Keratinocyte (primary cell): ENCODE results near the gene LRP10.

Source experiments
- EZH2 ChIP-seq: IDR thresholded peaks from one replicate; pipeline ENCODE4 v1.6.1; 2012; ENCODE audit warnings: inconsistent platforms, mild to moderate bottlenecking, low read length, moderate library complexity
- TF ChIP-seq, protein P1 (sequence below), 3 experiments: IDR thresholded peaks in 1 of 3; conservative IDR thresholded peaks in 1 of 3; optimal IDR thresholded peaks in 1 of 3; 2 replicates in 2 of 3; 3 replicates in 1 of 3; pipeline versions ENCODE3 to v1.5.1; 2011; ENCODE audit warnings: low read length in 3 of 3, mild to moderate bottlenecking in 3 of 3, moderate library complexity in 2 of 3, control low read depth in 1 of 3, inconsistent platforms in 1 of 3; ENCODE audit not compliant: insufficient read depth in 2 of 3; ENCODE audit errors: extremely low read depth in 1 of 3

DNA sequence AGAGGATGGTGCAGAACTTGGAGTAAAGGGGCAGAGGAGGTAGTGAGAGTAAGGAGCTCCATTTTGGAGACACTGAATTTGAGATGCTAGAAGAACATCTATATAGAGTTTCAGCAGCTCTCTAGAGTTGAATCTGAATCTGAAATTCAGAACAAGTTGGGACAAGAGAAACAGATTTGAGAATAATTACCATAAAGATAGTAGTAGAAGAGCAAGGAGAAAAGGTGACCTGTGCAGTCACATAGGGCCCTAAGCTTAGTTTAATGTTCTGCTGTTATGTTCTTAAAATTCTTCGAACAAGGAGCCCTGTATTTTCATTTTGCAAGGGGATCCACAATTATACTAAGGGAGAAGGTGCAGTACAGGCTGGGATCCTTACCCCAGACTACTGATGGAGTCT is 18.9 kb downstream of the LRP10 start:
- TF ChIP-seq, protein P1, sequence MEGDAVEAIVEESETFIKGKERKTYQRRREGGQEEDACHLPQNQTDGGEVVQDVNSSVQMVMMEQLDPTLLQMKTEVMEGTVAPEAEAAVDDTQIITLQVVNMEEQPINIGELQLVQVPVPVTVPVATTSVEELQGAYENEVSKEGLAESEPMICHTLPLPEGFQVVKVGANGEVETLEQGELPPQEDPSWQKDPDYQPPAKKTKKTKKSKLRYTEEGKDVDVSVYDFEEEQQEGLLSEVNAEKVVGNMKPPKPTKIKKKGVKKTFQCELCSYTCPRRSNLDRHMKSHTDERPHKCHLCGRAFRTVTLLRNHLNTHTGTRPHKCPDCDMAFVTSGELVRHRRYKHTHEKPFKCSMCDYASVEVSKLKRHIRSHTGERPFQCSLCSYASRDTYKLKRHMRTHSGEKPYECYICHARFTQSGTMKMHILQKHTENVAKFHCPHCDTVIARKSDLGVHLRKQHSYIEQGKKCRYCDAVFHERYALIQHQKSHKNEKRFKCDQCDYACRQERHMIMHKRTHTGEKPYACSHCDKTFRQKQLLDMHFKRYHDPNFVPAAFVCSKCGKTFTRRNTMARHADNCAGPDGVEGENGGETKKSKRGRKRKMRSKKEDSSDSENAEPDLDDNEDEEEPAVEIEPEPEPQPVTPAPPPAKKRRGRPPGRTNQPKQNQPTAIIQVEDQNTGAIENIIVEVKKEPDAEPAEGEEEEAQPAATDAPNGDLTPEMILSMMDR (optimal IDR thresholded peaks at IDR 0.05 in 1 of 3, IDR thresholded peaks at IDR 0.05 in 1 of 3, conservative IDR thresholded peaks at IDR 0.05 in 1 of 3; ENCODE audit: extremely low read depth in 1 of 3, insufficient read depth in 2 of 3, low read length in 3 of 3), result no peak
- TF ChIP-seq EZH2, result no peak
